Stimulated activated memory B cell treated with anti-CD40 and anti-IgM and Interleukin-4, amounts not matched to agents 10 μg/mL and 1 μg/mL and 100 μg/mL, for 72 hours (primary cell): Measurements from ENCODE around the gene CD27.
"Not testable (repeated sequence)": the region's sequence is repeated elsewhere in the genome, so short reads cannot be mapped to it uniquely, and the experiment has no call there.

Experiments
- ATAC-seq: fragments of 150-1000 bp; cut with Tn5 transposase; 2 replicates; pipeline ENCODE4 v1.10.0; 2021
- H3K27ac Mint-ChIP-seq: one replicate; pipeline ENCODE4 v1.8.0; 2022; ENCODE audit warnings: mild to moderate bottlenecking, mixed read lengths
- H3K27me3 Mint-ChIP-seq: one replicate; pipeline ENCODE4 v1.8.0; 2022; ENCODE audit warnings: mixed read lengths
- H3K36me3 Mint-ChIP-seq: one replicate; pipeline ENCODE4 v1.8.0; 2022; ENCODE audit warnings: mixed read lengths
- H3K4me1 Mint-ChIP-seq: one replicate; pipeline ENCODE4 v1.8.0; 2022; ENCODE audit warnings: mixed read lengths
- H3K4me3 Mint-ChIP-seq: one replicate; pipeline ENCODE4 v1.8.0; 2022; ENCODE audit warnings: mild to moderate bottlenecking, moderate library complexity, mixed read lengths
- H3K9me3 Mint-ChIP-seq: one replicate; pipeline ENCODE4 v1.8.0; 2022; ENCODE audit warnings: mixed read lengths

CD27 gene

DNA sequence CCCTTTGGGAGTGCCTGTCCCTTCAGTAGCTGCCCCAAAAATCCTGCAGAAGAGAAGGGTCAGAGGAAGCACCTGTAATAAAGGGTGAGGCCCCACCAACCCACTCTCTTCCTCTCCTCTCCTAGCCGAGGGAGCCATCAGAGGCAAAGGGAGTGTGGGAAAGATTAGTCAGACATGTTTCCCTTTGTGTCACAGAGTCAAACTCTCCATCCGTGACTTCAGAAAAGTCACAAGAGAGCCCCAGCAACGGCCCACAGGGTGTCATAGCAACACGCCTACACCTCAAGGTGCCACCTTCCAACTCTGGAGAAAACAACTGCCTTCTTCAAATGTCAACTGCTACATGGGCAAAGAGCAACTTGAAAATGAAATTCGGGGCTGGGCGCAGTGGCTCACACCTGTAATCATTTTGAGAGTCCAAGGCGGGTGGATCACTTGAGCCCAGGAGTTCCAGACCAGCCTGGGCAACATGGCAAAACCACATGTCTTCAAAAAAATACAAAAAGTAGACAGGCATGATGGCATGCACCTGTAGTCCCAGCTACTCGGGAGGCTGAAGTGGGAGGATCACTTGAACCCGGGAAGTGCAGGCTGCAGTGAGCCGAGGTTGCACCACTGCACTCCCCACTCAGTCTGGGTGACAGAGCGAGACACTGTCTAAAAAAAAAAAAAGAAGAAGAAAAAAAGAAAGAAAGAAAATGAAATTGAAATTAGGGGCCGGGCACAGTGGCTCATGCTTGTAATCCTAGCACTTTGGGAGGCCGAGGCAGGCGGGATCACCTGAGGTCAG lies 17.7 kb upstream of the CD27 start:
- Mint-ChIP-seq H3K4me3 (peak overlapping the region; percentile 79), H3K4me1 (peaks cover 68% of the 10 kb centered on the region), H3K9me3 (no peaks in the 10 kb centered on the region), H3K27ac (peak overlapping the region; percentile 95), H3K27me3 (no peaks in the 10 kb centered on the region), H3K36me3 (no peaks in the 10 kb centered on the region)
- ATAC-seq: peak; percentile 90

DNA sequence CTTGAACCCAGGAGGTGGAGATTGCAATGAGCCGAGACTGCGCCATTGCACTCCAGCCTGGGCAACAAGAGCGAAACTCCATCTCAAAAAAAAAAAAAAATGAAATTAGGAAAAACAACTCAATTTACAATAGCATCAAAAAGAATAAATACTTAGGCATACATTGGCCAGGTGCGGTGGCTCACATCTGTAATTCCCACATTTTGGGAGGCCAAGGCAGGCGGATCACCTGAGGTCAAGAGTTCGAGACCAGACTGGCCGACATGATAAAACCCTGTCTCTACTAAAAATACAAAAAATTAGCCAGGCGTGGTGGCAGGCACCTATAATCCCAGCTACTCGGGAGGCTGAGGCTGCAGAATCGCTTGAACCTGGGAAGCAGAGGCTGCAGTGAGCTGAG lies 17.0 kb upstream of the CD27 start:
- H3K27me3 Mint-ChIP-seq, ATAC-seq, H3K36me3 Mint-ChIP-seq, H3K9me3 Mint-ChIP-seq: not testable (repeated sequence)
- peak overlapping the region; percentile 79 for H3K4me3 Mint-ChIP-seq
- peaks cover 76% of the 10 kb centered on the region for H3K4me1 Mint-ChIP-seq
- H3K27ac Mint-ChIP-seq: peak overlapping the region; percentile 95

DNA sequence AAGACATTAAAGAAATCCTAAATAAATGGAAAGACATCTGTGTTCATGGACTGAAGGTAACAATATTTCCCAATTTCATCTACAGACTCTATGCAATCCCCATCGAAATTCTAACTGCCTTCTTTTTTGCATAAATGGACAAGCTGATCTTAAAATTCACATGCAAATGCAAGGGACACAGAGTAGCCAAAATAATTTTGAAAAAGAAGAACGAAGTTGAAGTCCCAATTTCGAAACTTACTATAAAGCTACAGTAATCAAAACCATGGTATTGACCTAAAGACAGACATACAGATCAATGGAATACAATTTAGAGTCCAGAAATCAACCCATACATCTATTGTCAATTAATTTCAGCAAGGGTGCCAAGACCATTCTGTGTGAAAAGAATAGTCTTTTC lies 16.4 kb upstream of the CD27 start:
- Mint-ChIP-seq H3K27ac (peak overlapping the region; percentile 95), H3K36me3 (no peaks in the 10 kb centered on the region), H3K27me3 (no peaks in the 10 kb centered on the region), H3K4me3 (peak overlapping the region; percentile 79), H3K4me1 (peaks cover 79% of the 10 kb centered on the region), H3K9me3 (no peaks in the 10 kb centered on the region)
- no peak for ATAC-seq

GRCh38 chr12:6430124-6430989 lies 14.4 kb upstream of the CD27 start:
- peaks cover 81% of the 10 kb centered on the region for H3K4me1 Mint-ChIP-seq
- H3K27ac Mint-ChIP-seq: peak overlapping the region; percentile 95
- no peaks in the 10 kb centered on the region for H3K9me3 Mint-ChIP-seq
- H3K4me3 Mint-ChIP-seq: peak overlapping the region; percentile 65
- ATAC-seq: no peak
- H3K36me3 Mint-ChIP-seq: no peaks in the 10 kb centered on the region
- no peaks in the 10 kb centered on the region for H3K27me3 Mint-ChIP-seq

DNA sequence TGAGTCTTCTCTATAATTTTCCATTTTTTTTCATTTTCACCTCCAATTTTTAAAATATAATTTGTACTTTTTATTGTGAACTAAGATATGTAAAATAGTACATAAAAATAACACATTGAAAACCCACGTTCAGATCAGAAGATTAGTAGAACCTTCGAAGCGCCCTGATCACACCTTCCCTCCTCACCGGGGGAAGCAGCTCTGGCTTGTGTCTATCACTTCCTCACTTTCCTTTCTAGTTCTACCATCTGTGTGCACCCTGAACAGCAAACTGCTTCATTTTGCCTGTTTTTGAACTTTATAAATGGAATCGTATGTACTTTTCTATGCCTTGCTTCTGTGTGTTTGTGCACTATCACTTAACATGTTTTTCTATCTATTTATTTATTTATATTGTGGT lies 11.8 kb upstream of the CD27 start:
- H3K4me3 Mint-ChIP-seq: no peak overlapping the region
- peak overlapping the region; percentile 83 for H3K27ac Mint-ChIP-seq
- H3K27me3 Mint-ChIP-seq: no peaks in the 10 kb centered on the region
- no peak for ATAC-seq
- no peaks in the 10 kb centered on the region for H3K9me3 Mint-ChIP-seq
- H3K36me3 Mint-ChIP-seq: no peaks in the 10 kb centered on the region
- H3K4me1 Mint-ChIP-seq: peaks cover 55% of the 10 kb centered on the region

DNA sequence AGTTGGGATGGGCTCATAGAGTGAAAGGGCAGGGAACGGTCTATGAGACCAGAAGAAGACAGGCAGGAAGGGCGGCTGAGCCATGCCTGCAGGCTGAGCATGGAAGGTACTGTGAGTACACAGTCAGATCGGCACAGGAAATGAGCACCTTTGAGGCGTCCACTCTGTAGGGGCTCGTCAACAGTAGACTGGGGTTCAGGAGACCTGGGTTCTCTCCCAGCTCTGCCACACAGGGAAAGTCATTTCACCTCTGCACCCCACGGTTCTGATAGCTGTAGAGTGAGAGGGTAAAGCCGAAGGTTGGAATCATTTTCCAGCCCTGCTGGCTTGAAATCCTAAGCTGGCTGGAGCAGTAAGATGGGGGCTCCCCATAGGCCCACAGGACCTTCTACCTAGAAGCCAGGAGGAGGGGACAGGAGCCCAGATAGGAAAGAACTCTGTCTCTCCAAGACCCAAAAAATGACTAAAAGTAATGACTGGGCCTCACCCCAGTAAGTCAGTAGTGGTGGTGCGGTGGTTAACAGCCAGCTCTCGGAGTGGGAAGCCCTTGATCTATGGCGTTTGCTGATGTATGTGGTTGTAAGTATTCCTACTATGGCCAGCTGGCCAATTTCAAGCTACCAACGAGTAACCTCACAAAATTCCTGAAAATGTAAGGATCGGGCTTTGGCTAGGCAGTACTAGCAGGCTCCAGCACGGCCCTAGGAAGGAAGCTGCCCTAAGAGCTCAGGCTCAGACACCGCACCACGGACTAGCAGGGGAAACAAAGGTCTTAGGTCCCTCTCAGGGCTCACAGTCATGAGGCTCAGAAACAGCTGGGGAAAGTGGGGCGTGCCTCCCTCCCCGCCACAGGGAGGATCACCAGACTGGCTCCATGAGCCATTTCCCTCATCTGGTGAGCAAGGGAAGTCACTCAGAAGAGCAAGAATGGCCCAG lies 10.3 kb upstream of the CD27 start:
- Mint-ChIP-seq H3K4me1 (peaks cover 54% of the 10 kb centered on the region), H3K4me3 (no peak overlapping the region), H3K27me3 (no peaks in the 10 kb centered on the region), H3K36me3 (no peaks in the 10 kb centered on the region), H3K27ac (peak overlapping the region; percentile 83), H3K9me3 (no peaks in the 10 kb centered on the region)
- ATAC-seq: peak; percentile 48

GRCh38 chr12:6435961-6436715 lies 8.6 kb upstream of the CD27 start:
- ATAC-seq: no peak

DNA sequence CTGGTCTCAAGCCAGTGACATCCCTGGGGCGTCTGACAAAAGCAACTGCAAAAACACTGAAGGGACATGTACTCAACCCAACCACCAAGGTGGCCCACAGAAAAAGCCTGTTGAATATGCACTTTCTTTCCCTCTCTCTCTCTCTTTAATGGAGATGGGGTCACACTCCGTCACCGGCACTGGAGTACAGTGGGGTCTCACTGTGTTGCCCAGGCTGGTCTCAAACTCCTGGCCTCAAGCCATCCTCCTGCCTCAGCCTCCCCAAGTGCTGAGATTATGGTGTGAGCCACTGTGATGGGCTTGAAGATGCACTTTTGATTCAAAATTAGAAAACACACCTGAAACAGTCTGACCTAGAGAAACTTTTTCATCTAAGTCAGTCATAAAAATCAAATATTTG lies 7.2 kb upstream of the CD27 start:
- no peaks in the 10 kb centered on the region for H3K27me3 Mint-ChIP-seq
- no peak for ATAC-seq
- H3K27ac Mint-ChIP-seq: peak overlapping the region; percentile 36
- peaks cover 42% of the 10 kb centered on the region for H3K4me1 Mint-ChIP-seq
- no peak overlapping the region for H3K4me3 Mint-ChIP-seq
- no peaks in the 10 kb centered on the region for H3K36me3 Mint-ChIP-seq
- no peaks in the 10 kb centered on the region for H3K9me3 Mint-ChIP-seq

More at GRCh38 chr12:6435961-6436715, 8.6 kb upstream of the CD27 start:
- Mint-ChIP-seq H3K27ac (peak overlapping the region; percentile 33), H3K27me3 (no peaks in the 10 kb centered on the region), H3K9me3 (no peaks in the 10 kb centered on the region), H3K36me3 (no peaks in the 10 kb centered on the region), H3K4me1 (peaks cover 40% of the 10 kb centered on the region), H3K4me3 (no peak overlapping the region)

GRCh38 chr12:6438345-6438744 lies 6.4 kb upstream of the CD27 start:
- ATAC-seq: no peak
- Mint-ChIP-seq H3K36me3 (no peaks in the 10 kb centered on the region), H3K27me3 (no peaks in the 10 kb centered on the region), H3K27ac (peak overlapping the region; percentile 36), H3K4me3 (no peak overlapping the region), H3K9me3 (no peaks in the 10 kb centered on the region), H3K4me1 (peaks cover 42% of the 10 kb centered on the region)

- ATAC-seq: no peak
- no peaks in the 10 kb centered on the region for H3K27me3 Mint-ChIP-seq
- H3K4me1 Mint-ChIP-seq: peaks cover 40% of the 10 kb centered on the region
- peak overlapping the region; percentile 83 for H3K27ac Mint-ChIP-seq
- H3K36me3 Mint-ChIP-seq: peaks cover 7% of the 10 kb centered on the region
- H3K4me3 Mint-ChIP-seq: no peak overlapping the region
- H3K9me3 Mint-ChIP-seq: no peaks in the 10 kb centered on the region
These were observed 4.4 kb upstream of the CD27 start for GRCh38 chr12:6440391-6440790.

DNA sequence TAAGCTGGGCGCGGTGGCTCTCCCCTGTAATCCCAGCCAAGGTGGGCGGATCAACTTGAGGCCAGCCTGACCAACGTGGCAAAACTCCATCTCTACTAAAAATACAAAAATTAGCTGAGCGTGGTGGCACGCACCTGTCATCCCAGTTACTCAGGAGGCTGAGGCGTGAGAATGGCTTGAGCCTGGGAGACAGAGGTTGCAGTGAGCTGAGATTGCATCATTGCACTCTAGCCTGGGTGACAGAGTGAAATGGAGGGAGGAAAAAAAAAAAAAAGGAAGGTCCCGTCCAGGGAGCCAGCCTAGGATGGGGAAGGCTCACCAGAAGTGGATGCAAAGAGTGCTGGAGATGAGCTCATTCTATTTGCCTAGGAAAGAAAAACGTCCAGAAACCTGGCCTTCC lies 1.9 kb upstream of the CD27 start:
- peak overlapping the region; percentile 76 for H3K4me3 Mint-ChIP-seq
- H3K4me1 Mint-ChIP-seq: peaks cover 56% of the 10 kb centered on the region
- H3K27ac Mint-ChIP-seq: peak overlapping the region; percentile 83
- H3K27me3 Mint-ChIP-seq: no peaks in the 10 kb centered on the region
- H3K9me3 Mint-ChIP-seq: no peaks in the 10 kb centered on the region
- no peak for ATAC-seq
- peaks cover 26% of the 10 kb centered on the region for H3K36me3 Mint-ChIP-seq

- ATAC-seq: peak; percentile 67
- Mint-ChIP-seq H3K27ac (peak overlapping the region; percentile 83), H3K9me3 (no peaks in the 10 kb centered on the region), H3K4me3 (peak overlapping the region; percentile 66), H3K27me3 (no peaks in the 10 kb centered on the region), H3K4me1 (peaks cover 60% of the 10 kb centered on the region), H3K36me3 (peaks cover 32% of the 10 kb centered on the region)
These were observed 1.3 kb upstream of the CD27 start for GRCh38 chr12:6443361-6443983.

- peaks cover 32% of the 10 kb centered on the region for H3K36me3 Mint-ChIP-seq
- no peaks in the 10 kb centered on the region for H3K9me3 Mint-ChIP-seq
- peak; percentile 49 for ATAC-seq
- peak overlapping the region; percentile 66 for H3K4me3 Mint-ChIP-seq
- H3K27me3 Mint-ChIP-seq: no peaks in the 10 kb centered on the region
- peaks cover 57% of the 10 kb centered on the region for H3K4me1 Mint-ChIP-seq
- H3K27ac Mint-ChIP-seq: peak overlapping the region; percentile 83
These were observed 724 bp upstream of the CD27 start for GRCh38 chr12:6444031-6444430.
